CD4-positive, alpha-beta T cell (primary cell): ENCODE results near the gene G2E3. TPM values are rescaled to one million over a fixed set of nuclear protein-coding genes. Genes with fewer than 3 reads are reported as not detected.

ENCODE experiments used
- ATAC-seq: fragments of 200-7000 bp; cut with Tn5 transposase; one replicate; pipeline ENCODE4 v1.10.0; 2022; ENCODE audit warnings: mild to moderate bottlenecking; ENCODE audit not compliant: poor library complexity
- CTCF ChIA-PET: fragments of 350-600 bp; sonication (Branson Sonifier 250); formaldehyde crosslinking; loops from one replicate; lab custom pipeline; 2021; ENCODE audit warnings: antibody characterized with exemption, inconsistent platforms; lab: Charles Lee
- POLR2A ChIA-PET: fragments of 350-600 bp; sonication (Branson Sonifier 250); formaldehyde crosslinking; loops from one replicate; lab custom pipeline; 2021; ENCODE audit warnings: antibody characterized with exemption, inconsistent platforms; lab: Charles Lee
- DNase-seq, 14 experiments: peaks; one replicate each; pipeline ENCODE4 v3.0.0-alpha.2; 2013 to 2020; ENCODE audit warnings: mixed read lengths in 2 of 14
- H3K27ac ChIP-seq, 2 donors: one replicate each; pipeline versions ENCODE4 v1.5.1 to v1.7.0; 2013; ENCODE audit warnings: low read length in 2 of 2, low read depth in 1 of 2, mild to moderate bottlenecking in 1 of 2
- H3K27me3 ChIP-seq, 2 experiments: 1 replicate in 1 of 2; 2 replicates in 1 of 2; pipeline versions ENCODE4 v1.6.1 to v1.7.0; 2013; ENCODE audit warnings: low read length in 2 of 2, control low read depth in 1 of 2, mild to moderate bottlenecking in 1 of 2, moderate library complexity in 1 of 2; ENCODE audit not compliant: insufficient read depth in 2 of 2, control insufficient read depth in 1 of 2
- H3K36me3 ChIP-seq: one replicate; pipeline ENCODE4 v1.6.1; 2013; ENCODE audit warnings: low read length, control low read depth; ENCODE audit not compliant: insufficient read depth
- H3K4me1 ChIP-seq: one replicate; pipeline ENCODE4 v1.6.1; 2013; ENCODE audit warnings: low read length, control low read depth; ENCODE audit not compliant: insufficient read depth
- H3K4me3 ChIP-seq: one replicate; pipeline ENCODE4 v1.5.1; 2013; ENCODE audit warnings: mild to moderate bottlenecking, low read length, moderate library complexity
- H3K9me3 ChIP-seq, 2 experiments: 1 replicate in 1 of 2; 2 replicates in 1 of 2; pipeline versions ENCODE4 v1.6.1 to v1.7.0; 2013; ENCODE audit warnings: low read length in 2 of 2, mild to moderate bottlenecking in 2 of 2, control low read depth in 1 of 2, moderate library complexity in 1 of 2; ENCODE audit not compliant: control insufficient read depth in 1 of 2, insufficient read depth in 1 of 2
- H3K27ac Mint-ChIP-seq: one replicate; pipeline ENCODE4 v1.8.0; 2020; ENCODE audit warnings: mixed read lengths
- H3K27me3 Mint-ChIP-seq: one replicate; pipeline ENCODE4 v1.8.0; 2021; ENCODE audit warnings: mixed read lengths
- H3K36me3 Mint-ChIP-seq: one replicate; pipeline ENCODE4 v1.8.0; 2021; ENCODE audit warnings: low read depth, mixed read lengths
- H3K4me1 Mint-ChIP-seq: one replicate; pipeline ENCODE4 v1.8.0; 2021; ENCODE audit warnings: low read depth, mixed read lengths
- H3K4me3 Mint-ChIP-seq: one replicate; pipeline ENCODE4 v1.8.0; 2020; ENCODE audit warnings: mild to moderate bottlenecking, mixed read lengths
- H3K9me3 Mint-ChIP-seq: one replicate; pipeline ENCODE4 v1.8.0; 2020; ENCODE audit warnings: mixed read lengths
- intact Hi-C, 2 experiments: fragments of 100-400 bp; cut with DNase I in 1 of 2; cut with micrococcal nuclease in 1 of 2; formaldehyde crosslinking; loops; one replicate each; pipeline versions ENCODE4 v1.15.1 to v1.9.0; 2023 to 2025; cut with DNase I, micrococcal nuclease
- total RNA-seq, 174 experiments: library from RNA in 2 of 174; stranded (reverse) in 2 of 174; gene quantifications; one replicate each; pipeline ENCODE4 v1.2.3 and lab custom pipeline; 2021 to 2026
- TF ChIP-seq, protein P1 (sequence below): fragments of 200-600 bp; IDR thresholded peaks from one replicate; pipeline ENCODE4 v1.8.0; 2022; ENCODE audit warnings: antibody characterized with exemption, mild to moderate bottlenecking

Gene G2E3
- total RNA-seq, 2 experiments from 2014 or later = 23.8 to 24.3 TPM

DNA sequence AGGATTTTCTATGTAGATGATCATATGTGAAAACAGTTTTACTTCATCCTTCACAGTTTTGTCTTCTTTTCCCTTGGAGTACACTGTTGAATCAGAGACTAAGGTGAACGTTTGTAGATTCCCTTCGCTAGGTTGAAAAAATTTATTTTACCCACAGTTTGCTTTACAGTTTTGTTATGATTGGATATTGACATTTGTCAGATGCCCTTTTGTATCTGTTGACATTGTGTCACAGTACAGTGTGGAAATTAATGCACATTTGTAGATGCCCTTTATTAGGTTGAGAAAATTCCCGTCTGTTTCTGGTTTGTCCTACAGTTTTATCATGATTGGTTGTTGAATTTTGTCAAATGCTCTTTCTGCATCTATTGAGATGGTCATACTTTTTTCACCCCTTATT is 13.3 kb downstream of the G2E3 start:
- Mint-ChIP-seq H3K9me3 (no peaks in the 10 kb centered on the region), H3K27me3 (no peaks in the 10 kb centered on the region), H3K36me3 (peaks cover 12% of the 10 kb centered on the region), H3K4me1 (peaks cover 94% of the 10 kb centered on the region), H3K4me3 (no peak overlapping the region), H3K27ac (no peak overlapping the region)
- Histone ChIP-seq H3K36me3 (no peaks in the 10 kb centered on the region), H3K9me3 (no peaks in the 10 kb centered on the region), H3K27ac (no peak overlapping the region), H3K27me3 (no peaks in the 10 kb centered on the region), H3K4me3 (no peak overlapping the region), H3K4me1 (peaks cover 4% of the 10 kb centered on the region)
- ATAC-seq = no peak
- POLR2A ChIA-PET = no interaction called here
- CTCF ChIA-PET = interaction anchor here (1.1 kb wide), 1 partner anchor 14 kb away, joined by 3 read pairs; no protein-coding TSS in a partner anchor
- no peak for DNase-seq
- intact Hi-C loops = no loop called here
- TF ChIP-seq, protein P1, sequence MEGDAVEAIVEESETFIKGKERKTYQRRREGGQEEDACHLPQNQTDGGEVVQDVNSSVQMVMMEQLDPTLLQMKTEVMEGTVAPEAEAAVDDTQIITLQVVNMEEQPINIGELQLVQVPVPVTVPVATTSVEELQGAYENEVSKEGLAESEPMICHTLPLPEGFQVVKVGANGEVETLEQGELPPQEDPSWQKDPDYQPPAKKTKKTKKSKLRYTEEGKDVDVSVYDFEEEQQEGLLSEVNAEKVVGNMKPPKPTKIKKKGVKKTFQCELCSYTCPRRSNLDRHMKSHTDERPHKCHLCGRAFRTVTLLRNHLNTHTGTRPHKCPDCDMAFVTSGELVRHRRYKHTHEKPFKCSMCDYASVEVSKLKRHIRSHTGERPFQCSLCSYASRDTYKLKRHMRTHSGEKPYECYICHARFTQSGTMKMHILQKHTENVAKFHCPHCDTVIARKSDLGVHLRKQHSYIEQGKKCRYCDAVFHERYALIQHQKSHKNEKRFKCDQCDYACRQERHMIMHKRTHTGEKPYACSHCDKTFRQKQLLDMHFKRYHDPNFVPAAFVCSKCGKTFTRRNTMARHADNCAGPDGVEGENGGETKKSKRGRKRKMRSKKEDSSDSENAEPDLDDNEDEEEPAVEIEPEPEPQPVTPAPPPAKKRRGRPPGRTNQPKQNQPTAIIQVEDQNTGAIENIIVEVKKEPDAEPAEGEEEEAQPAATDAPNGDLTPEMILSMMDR = no peak

GRCh38 chr14:30572771-30573170 is 13.8 kb downstream of the G2E3 start:
- Mint-ChIP-seq H3K36me3 (peaks cover 12% of the 10 kb centered on the region), H3K9me3 (no peaks in the 10 kb centered on the region), H3K27ac (no peak overlapping the region), H3K4me1 (peaks cover 94% of the 10 kb centered on the region), H3K27me3 (no peaks in the 10 kb centered on the region), H3K4me3 (no peak overlapping the region)
- Histone ChIP-seq H3K27me3 (no peaks in the 10 kb centered on the region), H3K36me3 (no peaks in the 10 kb centered on the region), H3K27ac (no peak overlapping the region), H3K9me3 (no peaks in the 10 kb centered on the region), H3K4me3 (no peak overlapping the region), H3K4me1 (peaks cover 4% of the 10 kb centered on the region)
- TF ChIP-seq, protein P1 = no peak
- ChIA-PET CTCF (interaction anchor here (1.1 kb wide), 1 partner anchor 13 kb away, joined by 3 read pairs; no protein-coding TSS in a partner anchor), POLR2A (no interaction called here)
- intact Hi-C loops = no loop called here
- DNase-seq (no peak), ATAC-seq (no peak)

DNA sequence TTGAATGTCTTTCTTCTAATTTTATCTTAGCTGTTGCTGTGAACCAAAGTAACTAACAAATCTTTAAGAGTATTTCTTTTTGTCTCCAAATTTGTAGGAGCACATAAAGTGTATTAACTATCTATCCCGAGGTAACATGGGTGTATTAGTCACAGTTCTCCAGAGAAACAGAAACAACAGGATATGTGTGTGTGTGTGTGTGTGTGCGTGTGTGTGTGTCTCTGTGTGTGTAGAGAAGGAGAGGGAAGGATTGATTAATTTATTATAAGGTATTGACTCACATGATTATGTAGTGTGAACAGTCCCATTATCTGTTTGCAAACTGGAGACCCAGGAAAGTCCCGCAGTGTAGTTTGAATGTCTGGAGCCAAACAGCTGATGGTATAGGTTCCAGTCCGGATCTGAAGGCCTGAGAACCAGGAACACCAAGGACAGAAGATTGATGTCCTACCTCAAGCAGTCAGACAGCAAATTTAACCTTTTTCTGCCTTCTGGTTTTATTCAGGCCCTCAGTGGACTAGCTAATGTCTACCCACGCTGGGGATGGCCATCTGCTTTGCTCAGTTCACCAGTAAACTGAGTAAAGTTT is 14.4 kb downstream of the G2E3 start:
- Mint-ChIP-seq H3K27ac (no peak overlapping the region), H3K4me1 (peaks cover 94% of the 10 kb centered on the region), H3K4me3 (no peak overlapping the region), H3K36me3 (peaks cover 12% of the 10 kb centered on the region), H3K9me3 (no peaks in the 10 kb centered on the region), H3K27me3 (no peaks in the 10 kb centered on the region)
- DNase-seq (peak in 1 of 14 experiments; percentile 13), ATAC-seq (no peak)
- Histone ChIP-seq H3K36me3 (no peaks in the 10 kb centered on the region), H3K4me3 (no peak overlapping the region), H3K27me3 (no peaks in the 10 kb centered on the region), H3K27ac (no peak overlapping the region), H3K4me1 (peaks cover 4% of the 10 kb centered on the region), H3K9me3 (no peaks in the 10 kb centered on the region)
- TF ChIP-seq, protein P1 = no peak
- POLR2A ChIA-PET = no interaction called here
- intact Hi-C loops = no loop called here
- CTCF ChIA-PET = interaction anchor here (1.1 kb wide), 1 partner anchor 13 kb away, joined by 3 read pairs; no protein-coding TSS in a partner anchor
